ENCODE measurements around the gene LAMB2.

LAMB2 gene

GRCh38 chr3:49166752-49167556 lies 34.1 kb upstream of the LAMB2 start:
- Mint-ChIP-seq H3K9me3 (no peaks in the 10 kb centered on the region), H3K27me3 (peaks cover 0 to 5% of the 10 kb centered on the region in 2 donors), H3K4me3 (peak overlapping the region; percentile 88 to 91), H3K4me1 (peaks cover 27 to 44% of the 10 kb centered on the region in 2 donors), H3K36me3 (peaks cover 13 to 31% of the 10 kb centered on the region in 2 donors), H3K27ac (peak overlapping the region; percentile 96)
- ATAC-seq (replicated peaks), result no peak
- no peak for DNase-seq

GRCh38 chr3:49165771-49166751 lies 33.2 kb upstream of the LAMB2 start, which contains the start of gene CCDC71:
CCDC71 (minus strand) TSS chr3:49166331; CDS start chr3:49164208, 2,123 bp downstream.
- H3K36me3 Mint-ChIP-seq, result peaks cover 13 to 39% of the 10 kb centered on the region in 2 donors
- no peaks in the 10 kb centered on the region for H3K9me3 Mint-ChIP-seq
- peak within 1 kb of the TSS; percentile 98 for H3K27ac Mint-ChIP-seq
- peak within 1 kb of the TSS; percentile 93 to 99 for H3K4me3 Mint-ChIP-seq
- H3K4me1 Mint-ChIP-seq, result peaks cover 28 to 44% of the 10 kb centered on the region in 2 donors
- DNase-seq, result peak; percentile 73
- ATAC-seq (replicated peaks), result peak; percentile 88 to 89
- H3K27me3 Mint-ChIP-seq, result peaks cover 0 to 5% of the 10 kb centered on the region in 2 donors

- H3K36me3 Mint-ChIP-seq, result peaks cover 13 to 40% of the 10 kb centered on the region in 2 donors
- H3K4me3 Mint-ChIP-seq, result peak overlapping the region; percentile 93 to 99
- ATAC-seq (replicated peaks) (peak in 1 of 2 donors; percentile 8), DNase-seq (no peak)
- peaks cover 25 to 40% of the 10 kb centered on the region in 2 donors for H3K4me1 Mint-ChIP-seq
- H3K27ac Mint-ChIP-seq, result peak overlapping the region; percentile 98
- peaks cover 0 to 5% of the 10 kb centered on the region in 2 donors for H3K27me3 Mint-ChIP-seq
- no peaks in the 10 kb centered on the region for H3K9me3 Mint-ChIP-seq
Observed at GRCh38 chr3:49164983-49165720, 32.3 kb upstream of the LAMB2 start.

- H3K36me3 Mint-ChIP-seq, result peaks cover 15 to 40% of the 10 kb centered on the region in 2 donors
- peak overlapping the region in 1 of 2 donors; percentile 30 for H3K4me3 Mint-ChIP-seq
- ATAC-seq (replicated peaks), result no peak
- peaks cover 28 to 45% of the 10 kb centered on the region in 2 donors for H3K4me1 Mint-ChIP-seq
- no peak overlapping the region for H3K27ac Mint-ChIP-seq
- no peaks in the 10 kb centered on the region for H3K27me3 Mint-ChIP-seq
- H3K9me3 Mint-ChIP-seq, result no peaks in the 10 kb centered on the region
- no peak for DNase-seq
Observed at GRCh38 chr3:49163609-49164008, 30.8 kb upstream of the LAMB2 start.

- no peaks in the 10 kb centered on the region for H3K27me3 Mint-ChIP-seq
- H3K27ac Mint-ChIP-seq, result no peak overlapping the region
- H3K9me3 Mint-ChIP-seq, result no peaks in the 10 kb centered on the region
- H3K36me3 Mint-ChIP-seq, result peaks cover 15 to 40% of the 10 kb centered on the region in 2 donors
- ATAC-seq (replicated peaks) (no peak), DNase-seq (no peak)
- H3K4me3 Mint-ChIP-seq, result no peak overlapping the region
- peaks cover 30 to 50% of the 10 kb centered on the region in 2 donors for H3K4me1 Mint-ChIP-seq
Observed at GRCh38 chr3:49162751-49163419, 30.0 kb upstream of the LAMB2 start.

- Mint-ChIP-seq H3K27me3 (no peaks in the 10 kb centered on the region), H3K36me3 (peaks cover 15 to 40% of the 10 kb centered on the region in 2 donors), H3K9me3 (no peaks in the 10 kb centered on the region), H3K4me1 (peaks cover 30 to 50% of the 10 kb centered on the region in 2 donors), H3K27ac (no peak overlapping the region), H3K4me3 (no peak overlapping the region)
- ATAC-seq (replicated peaks), result no peak
- no peak for DNase-seq
Observed at GRCh38 chr3:49161808-49162530, 29.1 kb upstream of the LAMB2 start.

- ATAC-seq (replicated peaks) (no peak), DNase-seq (no peak)
- H3K4me1 Mint-ChIP-seq, result peaks cover 26 to 43% of the 10 kb centered on the region in 2 donors
- no peaks in the 10 kb centered on the region for H3K9me3 Mint-ChIP-seq
- H3K4me3 Mint-ChIP-seq, result no peak overlapping the region
- no peaks in the 10 kb centered on the region for H3K27me3 Mint-ChIP-seq
- H3K36me3 Mint-ChIP-seq, result peaks cover 15 to 40% of the 10 kb centered on the region in 2 donors
- peak overlapping the region; percentile 20 for H3K27ac Mint-ChIP-seq
Observed at GRCh38 chr3:49161197-49161596, 28.3 kb upstream of the LAMB2 start.

- Mint-ChIP-seq H3K9me3 (no peaks in the 10 kb centered on the region), H3K27me3 (no peaks in the 10 kb centered on the region), H3K27ac (peak overlapping the region; percentile 84), H3K36me3 (peaks cover 8 to 20% of the 10 kb centered on the region in 2 donors), H3K4me3 (no peak overlapping the region), H3K4me1 (peaks cover 15 to 22% of the 10 kb centered on the region in 2 donors)
- ATAC-seq (replicated peaks), result peak in 1 of 2 donors; percentile 24
- DNase-seq, result no peak
Observed at GRCh38 chr3:49158792-49159191, 25.9 kb upstream of the LAMB2 start.

- peaks cover 11 to 18% of the 10 kb centered on the region in 2 donors for H3K4me1 Mint-ChIP-seq
- H3K27me3 Mint-ChIP-seq, result no peaks in the 10 kb centered on the region
- peaks cover 2 to 15% of the 10 kb centered on the region in 2 donors for H3K36me3 Mint-ChIP-seq
- H3K9me3 Mint-ChIP-seq, result no peaks in the 10 kb centered on the region
- DNase-seq (peak; percentile 38), ATAC-seq (replicated peaks) (peak; percentile 88 to 89)
- H3K27ac Mint-ChIP-seq, result peak overlapping the region; percentile 42
- H3K4me3 Mint-ChIP-seq, result no peak overlapping the region
Observed at GRCh38 chr3:49158103-49158709, 25.4 kb upstream of the LAMB2 start.

GRCh38 chr3:49157289-49157688 lies 24.4 kb upstream of the LAMB2 start:
- Mint-ChIP-seq H3K9me3 (no peaks in the 10 kb centered on the region), H3K4me3 (no peak overlapping the region), H3K27ac (no peak overlapping the region), H3K36me3 (peaks cover 2 to 9% of the 10 kb centered on the region in 2 donors), H3K4me1 (peaks cover 10 to 18% of the 10 kb centered on the region in 2 donors), H3K27me3 (no peaks in the 10 kb centered on the region)
- DNase-seq (no peak), ATAC-seq (replicated peaks) (no peak)

GRCh38 chr3:49153349-49153912 lies 20.6 kb upstream of the LAMB2 start:
- no peaks in the 10 kb centered on the region for H3K9me3 Mint-ChIP-seq
- H3K4me3 Mint-ChIP-seq, result no peak overlapping the region
- peaks cover 3 to 5% of the 10 kb centered on the region in 2 donors for H3K4me1 Mint-ChIP-seq
- ATAC-seq (replicated peaks) (no peak), DNase-seq (no peak)
- H3K27ac Mint-ChIP-seq, result no peak overlapping the region
- H3K36me3 Mint-ChIP-seq, result no peaks in the 10 kb centered on the region
- no peaks in the 10 kb centered on the region for H3K27me3 Mint-ChIP-seq

- Mint-ChIP-seq H3K9me3 (no peaks in the 10 kb centered on the region), H3K4me3 (no peak overlapping the region), H3K36me3 (no peaks in the 10 kb centered on the region), H3K27me3 (no peaks in the 10 kb centered on the region), H3K27ac (no peak overlapping the region), H3K4me1 (no peaks in the 10 kb centered on the region)
- DNase-seq, result no peak
- no peak for ATAC-seq (replicated peaks)
Observed at GRCh38 chr3:49151610-49152009, 18.8 kb upstream of the LAMB2 start.

All from stimulated activated naive B cell treated with anti-CD40 and anti-IgM and Interleukin-4, amounts not matched to agents 10 μg/mL and 1 μg/mL and 100 μg/mL, for 72 hours (primary cell).